Measurements from ENCODE around the gene KLHL13.
"Not testable (repeated sequence)": the region's sequence is repeated elsewhere in the genome, so short reads cannot be mapped to it uniquely, and the experiment has no call there.

Gene KLHL13

GRCh38 chrX:118066867-118067515 lies 49.6 kb downstream of the KLHL13 start:
- no peak for FAIRE-seq

GRCh38 chrX:118062817-118063615 lies 53.6 kb downstream of the KLHL13 start:
- FAIRE-seq = no peak

- no peak for FAIRE-seq
Observed at GRCh38 chrX:118062048-118062789, 54.4 kb downstream of the KLHL13 start.

- no peak for FAIRE-seq
Observed at GRCh38 chrX:118058924-118059323, 57.7 kb downstream of the KLHL13 start.

GRCh38 chrX:118056870-118057269 lies 59.7 kb downstream of the KLHL13 start:
- no peak for FAIRE-seq

- FAIRE-seq = no peak
Observed at GRCh38 chrX:118049713-118050112, 66.9 kb downstream of the KLHL13 start.

- no peak for FAIRE-seq
Observed at GRCh38 chrX:118047446-118048186, 69.0 kb downstream of the KLHL13 start.

- FAIRE-seq = no peak
Observed at GRCh38 chrX:118039591-118039990, 77.0 kb downstream of the KLHL13 start.

GRCh38 chrX:118038614-118039365 lies 77.8 kb downstream of the KLHL13 start:
- no peak for FAIRE-seq

- FAIRE-seq = no peak
Observed at GRCh38 chrX:118026631-118027030, 90.0 kb downstream of the KLHL13 start.

- FAIRE-seq = no peak
Observed at GRCh38 chrX:118025226-118025625, 91.4 kb downstream of the KLHL13 start.

GRCh38 chrX:118024482-118024881 lies 92.1 kb downstream of the KLHL13 start:
- no peak for FAIRE-seq

- FAIRE-seq = no peak
Observed at GRCh38 chrX:118022753-118023152, 93.9 kb downstream of the KLHL13 start.

GRCh38 chrX:118016422-118016821 lies 100.2 kb downstream of the KLHL13 start:
- FAIRE-seq = no peak

GRCh38 chrX:118002417-118002816 lies 114.2 kb downstream of the KLHL13 start:
- not testable (repeated sequence) for FAIRE-seq

- no peak for FAIRE-seq
Observed at GRCh38 chrX:118000518-118000917, 116.1 kb downstream of the KLHL13 start.

GRCh38 chrX:117998171-117998570 lies 118.4 kb downstream of the KLHL13 start:
- no peak for FAIRE-seq

GRCh38 chrX:117996918-117997480 lies 119.6 kb downstream of the KLHL13 start:
- FAIRE-seq = no peak

GRCh38 chrX:117996408-117996807 lies 120.2 kb downstream of the KLHL13 start:
- FAIRE-seq = no peak

GRCh38 chrX:117995378-117995777 lies 121.2 kb downstream of the KLHL13 start:
- FAIRE-seq = no peak

- no peak for FAIRE-seq
Observed at GRCh38 chrX:117992192-117992723, 124.4 kb downstream of the KLHL13 start.
